Vagina (tissue), 2 donors: Measurements from ENCODE around the gene FAM81B.

ENCODE experiments used
- CTCF ChIP-seq, 3 experiments: fragments of 450-650 bp in 2 of 3; fragments of 200-600 bp in 1 of 3; sonication (generic) in 1 of 3; IDR thresholded peaks; one replicate each; pipeline ENCODE4 v1.5.1; 2017 to 2019; ENCODE audit warnings: antibody characterized with exemption in 3 of 3, mild to moderate bottlenecking in 2 of 3, moderate library complexity in 2 of 3
- POLR2A ChIP-seq, 2 donors: fragments of 450-650 bp; IDR thresholded peaks; one replicate each; pipeline ENCODE4 v1.6.1; 2017; ENCODE audit warnings: antibody characterized with exemption in 2 of 2, mild to moderate bottlenecking in 2 of 2, moderate library complexity in 2 of 2
- POLR2AphosphoS5 ChIP-seq, 2 donors: sonication (generic); formaldehyde crosslinking; IDR thresholded peaks; one replicate each; pipeline ENCODE4 v1.9.0; 2017; ENCODE audit warnings: antibody characterized with exemption in 2 of 2, mild to moderate bottlenecking in 2 of 2, low read depth in 1 of 2; ENCODE audit not compliant: insufficient read depth in 1 of 2

GRCh38 chr5:95384485-95385213 is 6.5 kb upstream of the FAM81B start:
- TF ChIP-seq CTCF (IDR thresholded peaks at IDR 0.05): no peak
- TF ChIP-seq POLR2AphosphoS5 (IDR thresholded peaks at IDR 0.05; ENCODE audit: insufficient read depth in 1 of 2, low read depth in 1 of 2): no peak
- TF ChIP-seq POLR2A (IDR thresholded peaks at IDR 0.05): no peak
